Measurements from ENCODE around the gene KDM4D. TPM values are rescaled to one million over a fixed set of nuclear protein-coding genes. Genes with fewer than 3 reads are reported as not detected.

KDM4D gene
- total RNA-seq, 1 experiment from 2014 or later: 0.68 TPM

DNA sequence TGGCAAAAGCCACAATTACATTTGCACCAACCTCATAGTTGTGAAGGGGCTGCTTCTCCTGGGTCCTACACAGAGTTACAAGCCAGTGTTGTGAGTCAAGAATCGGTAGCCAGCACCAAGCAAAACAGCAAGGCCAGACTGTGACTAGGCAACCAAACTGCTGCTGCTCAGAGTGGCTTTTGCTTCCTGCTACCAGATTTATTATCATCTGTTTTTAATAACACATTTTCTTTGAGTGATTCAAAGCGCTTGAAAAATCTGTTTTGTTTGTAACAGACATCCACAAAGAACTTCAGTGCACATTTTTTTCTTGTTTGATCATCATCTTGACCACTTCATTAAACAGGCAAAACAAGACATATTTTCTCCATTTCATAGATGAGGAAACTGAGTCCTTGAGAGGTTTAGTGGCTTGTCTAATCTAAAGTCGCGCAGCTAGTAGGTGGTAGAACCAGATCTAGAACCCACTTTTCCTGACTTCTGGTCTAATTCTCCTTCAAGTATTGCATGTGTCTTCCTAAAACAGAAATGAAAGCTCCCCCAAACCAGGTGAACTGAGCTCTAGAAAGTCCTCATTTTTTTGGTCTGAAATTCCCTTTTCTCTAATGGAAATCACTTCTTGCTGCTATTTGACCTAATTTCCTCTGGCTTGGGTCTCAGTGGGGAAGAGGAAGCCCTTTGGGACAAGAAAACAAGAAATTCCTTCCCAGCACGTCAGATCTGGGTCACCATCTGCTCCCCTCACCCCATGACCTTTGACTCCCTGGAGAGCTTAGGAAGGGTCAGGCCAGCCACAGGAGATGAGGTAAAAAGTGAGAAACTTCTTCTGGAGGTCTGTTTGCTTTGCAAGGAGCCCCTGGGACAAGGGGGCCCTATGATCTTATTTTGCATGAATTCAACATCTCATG lies 40.0 kb upstream of the KDM4D start:
- Mint-ChIP-seq H3K9me3 (ENCODE audit: low read depth, unreplicated experiment) (no peaks in the 10 kb centered on the region), H3K36me3 (ENCODE audit: insufficient read depth, unreplicated experiment) (no peaks in the 10 kb centered on the region), H3K27ac (ENCODE audit: unreplicated experiment) (no peak overlapping the region), H3K4me1 (ENCODE audit: low read depth, unreplicated experiment) (no peaks in the 10 kb centered on the region), H3K4me3 (ENCODE audit: low read depth, unreplicated experiment) (no peak overlapping the region), H3K27me3 (ENCODE audit: unreplicated experiment) (no peaks in the 10 kb centered on the region)
- intact Hi-C loops (cut with micrococcal nuclease; ENCODE audit: unreplicated experiment): no loop called here
- CTCF ChIA-PET: no interaction called here
- no TSS peak for BruUV-seq (replicated peaks)
- no peak for DNase-seq
- TF ChIP-seq, protein P1, sequence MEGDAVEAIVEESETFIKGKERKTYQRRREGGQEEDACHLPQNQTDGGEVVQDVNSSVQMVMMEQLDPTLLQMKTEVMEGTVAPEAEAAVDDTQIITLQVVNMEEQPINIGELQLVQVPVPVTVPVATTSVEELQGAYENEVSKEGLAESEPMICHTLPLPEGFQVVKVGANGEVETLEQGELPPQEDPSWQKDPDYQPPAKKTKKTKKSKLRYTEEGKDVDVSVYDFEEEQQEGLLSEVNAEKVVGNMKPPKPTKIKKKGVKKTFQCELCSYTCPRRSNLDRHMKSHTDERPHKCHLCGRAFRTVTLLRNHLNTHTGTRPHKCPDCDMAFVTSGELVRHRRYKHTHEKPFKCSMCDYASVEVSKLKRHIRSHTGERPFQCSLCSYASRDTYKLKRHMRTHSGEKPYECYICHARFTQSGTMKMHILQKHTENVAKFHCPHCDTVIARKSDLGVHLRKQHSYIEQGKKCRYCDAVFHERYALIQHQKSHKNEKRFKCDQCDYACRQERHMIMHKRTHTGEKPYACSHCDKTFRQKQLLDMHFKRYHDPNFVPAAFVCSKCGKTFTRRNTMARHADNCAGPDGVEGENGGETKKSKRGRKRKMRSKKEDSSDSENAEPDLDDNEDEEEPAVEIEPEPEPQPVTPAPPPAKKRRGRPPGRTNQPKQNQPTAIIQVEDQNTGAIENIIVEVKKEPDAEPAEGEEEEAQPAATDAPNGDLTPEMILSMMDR (IDR thresholded peaks at IDR 0.05; ENCODE audit: unreplicated experiment): no peak

DNA sequence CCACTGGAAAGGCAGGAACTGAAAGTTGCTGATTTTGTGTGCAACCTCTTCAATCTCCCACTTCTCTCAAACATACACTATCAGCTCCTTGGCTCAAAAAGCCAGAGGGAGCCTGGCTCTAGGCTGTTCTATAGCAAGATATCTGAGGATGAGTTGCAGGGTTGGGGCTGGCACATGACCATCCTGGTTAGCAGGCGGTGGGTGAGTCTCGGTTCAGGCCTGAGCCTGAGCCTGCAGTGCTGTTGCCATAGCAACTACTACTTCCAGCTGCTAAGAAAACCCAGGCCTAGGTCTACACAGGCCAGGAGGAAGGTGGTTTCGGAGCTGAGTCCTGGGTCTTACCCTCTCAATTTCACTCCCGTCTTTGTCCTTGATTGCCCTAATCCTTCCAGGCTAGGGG lies 39.1 kb upstream of the KDM4D start:
- DNase-seq: no peak
- BruUV-seq (replicated peaks): no TSS peak
- Mint-ChIP-seq H3K9me3 (ENCODE audit: low read depth, unreplicated experiment) (no peaks in the 10 kb centered on the region), H3K4me1 (ENCODE audit: low read depth, unreplicated experiment) (no peaks in the 10 kb centered on the region), H3K27ac (ENCODE audit: unreplicated experiment) (no peak overlapping the region), H3K4me3 (ENCODE audit: low read depth, unreplicated experiment) (no peak overlapping the region), H3K27me3 (ENCODE audit: unreplicated experiment) (no peaks in the 10 kb centered on the region), H3K36me3 (ENCODE audit: insufficient read depth, unreplicated experiment) (no peaks in the 10 kb centered on the region)
- TF ChIP-seq, protein P1 (IDR thresholded peaks at IDR 0.05; ENCODE audit: unreplicated experiment): no peak
- CTCF ChIA-PET: no interaction called here
- intact Hi-C loops (cut with micrococcal nuclease; ENCODE audit: unreplicated experiment): no loop called here

DNA sequence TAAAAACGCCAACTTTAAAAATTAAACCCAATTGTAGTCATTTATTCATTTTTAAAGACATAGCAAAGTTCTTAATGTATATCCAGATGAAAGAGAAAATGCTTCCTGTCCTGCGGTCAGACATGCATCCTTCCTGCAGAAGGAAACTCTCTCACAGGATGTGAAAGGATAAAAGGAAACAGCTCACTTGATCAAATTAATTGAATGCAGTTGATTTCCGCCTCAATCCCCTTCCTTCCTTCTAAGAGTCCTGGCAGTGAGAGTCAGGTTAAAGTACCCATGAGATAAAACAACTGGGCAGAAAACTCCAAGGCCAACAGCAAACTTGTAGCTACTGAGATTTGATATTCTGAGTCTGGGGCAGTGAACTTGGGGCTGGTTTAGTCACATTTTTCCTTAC lies 38.7 kb upstream of the KDM4D start:
- CTCF ChIA-PET: no interaction called here
- no peak for DNase-seq
- intact Hi-C loops (cut with micrococcal nuclease; ENCODE audit: unreplicated experiment): no loop called here
- no peaks in the 10 kb centered on the region for H3K4me1 Mint-ChIP-seq (ENCODE audit: low read depth, unreplicated experiment)
- H3K9me3 Mint-ChIP-seq (ENCODE audit: low read depth, unreplicated experiment): no peaks in the 10 kb centered on the region
- H3K27ac Mint-ChIP-seq (ENCODE audit: unreplicated experiment): no peak overlapping the region
- H3K36me3 Mint-ChIP-seq (ENCODE audit: insufficient read depth, unreplicated experiment): no peaks in the 10 kb centered on the region
- no peaks in the 10 kb centered on the region for H3K27me3 Mint-ChIP-seq (ENCODE audit: unreplicated experiment)
- TF ChIP-seq, protein P1 (IDR thresholded peaks at IDR 0.05; ENCODE audit: unreplicated experiment): no peak
- no peak overlapping the region for H3K4me3 Mint-ChIP-seq (ENCODE audit: low read depth, unreplicated experiment)
- BruUV-seq (replicated peaks): no TSS peak

DNA sequence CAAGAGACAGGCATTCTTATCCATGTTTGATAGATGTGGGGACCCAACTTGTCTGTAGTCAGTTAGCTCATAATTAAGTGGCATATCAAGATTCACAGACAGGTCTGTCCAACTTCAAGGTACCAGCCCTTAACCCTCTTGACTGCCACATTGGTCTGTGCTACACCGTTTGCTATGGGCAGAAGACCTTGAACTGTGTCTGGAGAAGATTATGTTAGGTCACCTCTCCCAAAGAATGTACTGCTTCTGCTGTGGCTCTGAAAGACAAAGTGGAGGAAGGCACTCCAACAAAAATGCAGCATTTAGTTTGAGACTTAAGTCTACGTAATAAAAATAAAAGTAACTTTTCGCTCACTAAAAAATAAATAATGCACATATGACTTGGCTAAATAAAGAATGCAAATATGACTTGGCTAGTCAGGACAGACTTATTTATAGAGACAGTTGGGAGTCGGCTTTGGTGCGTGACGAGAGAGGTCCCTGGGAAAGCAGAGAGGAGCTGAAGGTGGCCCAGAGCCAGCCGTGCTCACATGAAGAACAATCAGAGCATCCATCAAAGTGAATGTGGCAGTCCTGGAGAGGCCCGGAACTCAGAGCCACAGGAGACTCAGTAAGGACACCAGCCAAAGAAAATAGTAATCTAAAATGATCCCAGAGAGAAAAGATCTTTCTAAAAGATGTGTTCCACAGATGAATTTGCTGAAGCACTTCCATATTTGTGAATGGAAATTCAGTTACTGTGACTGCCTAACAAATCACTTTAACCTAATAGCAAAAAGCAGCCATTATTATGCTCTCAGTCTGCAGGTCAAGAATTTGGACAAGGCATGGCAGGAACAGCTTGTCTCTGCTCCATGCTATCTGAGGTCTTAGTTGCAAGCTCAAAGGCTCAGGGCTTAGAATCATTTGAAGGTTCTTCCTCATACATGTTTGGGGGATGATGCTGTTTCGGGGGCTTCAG lies 35.1 kb upstream of the KDM4D start:
- Mint-ChIP-seq H3K27me3 (ENCODE audit: unreplicated experiment) (no peaks in the 10 kb centered on the region), H3K36me3 (ENCODE audit: insufficient read depth, unreplicated experiment) (no peaks in the 10 kb centered on the region), H3K4me1 (ENCODE audit: low read depth, unreplicated experiment) (no peaks in the 10 kb centered on the region), H3K9me3 (ENCODE audit: low read depth, unreplicated experiment) (no peaks in the 10 kb centered on the region), H3K27ac (ENCODE audit: unreplicated experiment) (no peak overlapping the region), H3K4me3 (ENCODE audit: low read depth, unreplicated experiment) (no peak overlapping the region)
- BruUV-seq (replicated peaks): no TSS peak
- CTCF ChIA-PET: no interaction called here
- TF ChIP-seq, protein P1 (IDR thresholded peaks at IDR 0.05; ENCODE audit: unreplicated experiment): no peak
- DNase-seq: no peak
- intact Hi-C loops (cut with micrococcal nuclease; ENCODE audit: unreplicated experiment): no loop called here

Measured in Calu3 (cell line).